D341Med (cell line): ENCODE data around the gene SYT17.

ENCODE experiments used
- DNase-seq: peaks from one replicate; pipeline ENCODE4 v3.0.0; 2012; ENCODE audit warnings: low spot score

The SYT17 gene

GRCh38 chr16:19265380-19265930 is 97.4 kb downstream of the SYT17 start:
- DNase-seq, result no peak

GRCh38 chr16:19266774-19267173 is 98.7 kb downstream of the SYT17 start:
- no peak for DNase-seq

- DNase-seq, result no peak
These were observed 101.1 kb downstream of the SYT17 start for GRCh38 chr16:19269098-19269497.

- no peak for DNase-seq
These were observed 106.2 kb downstream of the SYT17 start for GRCh38 chr16:19274165-19274797.

GRCh38 chr16:19278403-19278802 is 110.4 kb downstream of the SYT17 start:
- DNase-seq, result no peak

- DNase-seq, result no peak
These were observed 113.2 kb downstream of the SYT17 start for GRCh38 chr16:19281246-19281645.

- DNase-seq, result no peak
These were observed 114.1 kb downstream of the SYT17 start for GRCh38 chr16:19282101-19282500.

- DNase-seq, result no peak
These were observed 115.6 kb downstream of the SYT17 start for GRCh38 chr16:19283637-19284036.

GRCh38 chr16:19284207-19284606 is 116.2 kb downstream of the SYT17 start:
- DNase-seq, result no peak

- no peak for DNase-seq
These were observed 117.4 kb downstream of the SYT17 start, which contains the start of gene CLEC19A for GRCh38 chr16:19285431-19285830. Gene CLEC19A (plus strand): TSS chr16:19285731. CDS start chr16:19285852, 121 bp downstream.

GRCh38 chr16:19286827-19287226 is 118.8 kb downstream of the SYT17 start:
- no peak for DNase-seq

GRCh38 chr16:19287241-19287640 is 119.2 kb downstream of the SYT17 start:
- no peak for DNase-seq

- no peak for DNase-seq
These were observed 121.1 kb downstream of the SYT17 start for GRCh38 chr16:19288872-19289799.

GRCh38 chr16:19289811-19290485 is 121.9 kb downstream of the SYT17 start:
- no peak for DNase-seq

GRCh38 chr16:19290860-19291259 is 122.8 kb downstream of the SYT17 start:
- DNase-seq, result no peak

GRCh38 chr16:19291475-19291874 is 123.4 kb downstream of the SYT17 start:
- no peak for DNase-seq

- DNase-seq, result no peak
These were observed 124.1 kb downstream of the SYT17 start for GRCh38 chr16:19292186-19292585.

GRCh38 chr16:19294156-19294649 is 126.2 kb downstream of the SYT17 start:
- DNase-seq, result no peak

GRCh38 chr16:19295393-19295792 is 127.4 kb downstream of the SYT17 start:
- DNase-seq, result no peak

- no peak for DNase-seq
These were observed 129.4 kb downstream of the SYT17 start for GRCh38 chr16:19297454-19297853.

- DNase-seq, result no peak
These were observed 131.5 kb downstream of the SYT17 start for GRCh38 chr16:19299565-19299964.

- no peak for DNase-seq
These were observed 133.9 kb downstream of the SYT17 start for GRCh38 chr16:19301931-19302330.
